Bone marrow (tissue), 2 donors: Measurements from ENCODE around the gene PAIP2B.
"Not testable (repeated sequence)": the region's sequence is repeated elsewhere in the genome, so short reads cannot be mapped to it uniquely, and the experiment has no call there.

Experiments
- DNase-seq, 2 donors: peaks; one replicate each; lab custom pipeline; 2025; lab: John Stamatoyannopoulos, UW

PAIP2B gene

DNA sequence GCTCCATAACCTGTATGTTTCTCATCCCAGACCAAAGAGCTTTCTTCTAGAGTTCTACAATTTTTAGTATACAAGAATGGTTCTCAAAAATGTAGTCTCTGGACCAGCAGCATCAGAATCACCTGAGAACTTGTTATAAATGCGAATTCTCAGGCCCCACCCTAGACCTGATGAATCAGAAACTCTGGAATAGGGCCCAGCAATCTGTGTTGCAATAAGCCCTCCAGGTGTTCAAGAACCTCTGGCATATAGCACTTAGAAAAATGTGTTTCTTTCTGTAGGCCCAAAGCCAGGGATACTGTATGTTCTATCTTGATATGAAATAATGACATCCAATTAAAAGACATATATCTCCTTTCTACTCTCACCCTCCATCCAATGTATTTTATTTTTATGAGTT is 10.4 kb downstream of the PAIP2B start:
- DNase-seq: no peak

DNA sequence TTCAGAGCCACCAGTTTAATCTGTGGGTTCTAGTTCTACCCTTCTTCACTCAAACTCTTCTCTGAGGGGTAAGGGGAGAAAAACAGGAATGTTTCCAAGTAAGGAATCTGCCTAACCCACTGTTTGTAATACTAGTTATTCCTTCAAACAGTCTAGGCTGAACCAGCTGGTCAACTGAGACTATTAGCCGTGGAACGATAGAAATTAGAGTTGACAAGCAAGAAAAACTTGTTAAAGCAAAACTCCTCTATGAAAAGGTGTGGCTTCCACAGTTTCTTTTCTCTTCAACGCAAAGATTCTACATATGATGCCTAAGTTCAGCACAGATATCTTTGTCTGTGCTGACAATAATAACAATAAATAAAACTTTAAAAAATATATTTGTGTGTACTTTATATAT is 11.5 kb downstream of the PAIP2B start:
- no peak for DNase-seq

DNA sequence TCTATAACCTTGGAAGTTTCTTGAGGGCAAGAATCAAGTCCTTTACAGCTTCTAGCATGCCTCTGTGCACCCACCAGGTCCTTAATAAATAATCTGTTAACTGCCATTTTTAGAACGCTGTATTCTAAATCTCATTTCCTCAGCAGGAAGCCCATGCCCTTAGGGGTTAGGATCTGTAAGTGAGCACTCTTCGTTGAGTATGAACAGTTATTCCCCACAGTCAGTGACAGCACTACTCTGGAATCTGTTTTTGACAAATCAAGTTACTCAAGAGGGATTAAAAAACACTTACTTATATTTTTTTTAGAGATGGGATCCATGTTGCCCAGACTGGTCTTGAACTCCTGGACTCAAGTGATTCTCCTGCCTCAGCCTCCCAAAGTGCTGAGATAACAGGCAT is 14.6 kb downstream of the PAIP2B start:
- no peak for DNase-seq

DNA sequence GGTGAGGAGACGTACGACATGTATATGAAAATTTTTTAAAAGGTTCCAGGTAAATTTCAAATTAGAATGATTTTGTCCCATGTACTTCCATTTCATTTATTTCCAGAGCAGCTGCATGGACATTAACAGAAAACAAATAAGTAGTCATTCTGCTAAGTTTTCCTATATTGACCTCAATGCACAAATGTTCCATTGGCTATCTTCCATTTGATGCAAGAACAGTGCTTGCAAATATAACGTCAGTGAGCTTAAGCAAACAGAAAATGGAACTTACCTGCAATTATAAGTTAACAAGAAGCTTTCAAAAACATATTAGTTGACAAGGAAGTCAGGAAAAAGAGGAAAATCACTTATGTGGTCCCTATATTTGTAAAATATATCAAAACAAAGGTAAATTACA is 16.6 kb downstream of the PAIP2B start:
- DNase-seq: no peak

DNA sequence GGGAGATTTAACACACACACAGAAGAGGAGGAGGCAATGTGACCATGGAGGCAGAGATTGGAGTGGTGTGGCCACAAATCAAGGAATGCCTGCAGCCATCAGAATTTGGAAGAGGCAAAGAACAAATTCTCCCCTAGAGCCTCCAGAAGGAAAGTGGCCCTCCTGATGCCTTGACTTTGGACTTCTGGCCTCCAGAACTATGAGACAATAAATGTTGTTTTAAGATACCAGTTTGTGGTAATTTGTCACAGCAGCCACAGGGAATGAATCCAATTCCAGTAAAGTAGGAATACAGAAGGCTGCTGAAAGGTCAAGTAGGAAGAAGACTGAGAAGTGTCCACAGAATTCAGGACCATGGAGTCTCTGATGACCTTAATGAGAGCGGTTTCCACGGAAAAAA is 18.1 kb downstream of the PAIP2B start:
- no peak for DNase-seq

DNA sequence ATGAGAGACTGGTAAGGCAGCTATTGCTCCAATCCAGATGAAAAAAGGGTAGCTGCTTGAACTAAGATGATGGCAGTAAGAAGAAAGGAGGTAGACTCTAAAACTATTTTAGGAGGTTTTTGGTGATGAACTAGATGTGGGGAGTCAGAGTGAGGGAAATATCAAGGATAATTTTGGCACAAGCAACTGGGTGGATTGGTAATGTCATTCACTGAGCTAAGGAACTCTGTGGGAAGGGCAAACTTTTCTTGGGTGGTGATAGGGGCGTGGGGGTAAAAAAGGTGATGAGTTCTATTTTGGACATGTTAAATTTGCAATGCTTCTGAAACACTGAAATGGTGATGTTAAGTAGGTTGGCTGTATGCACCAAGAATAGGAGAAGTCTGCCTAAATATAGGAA is 19.3 kb downstream of the PAIP2B start:
- no peak for DNase-seq

DNA sequence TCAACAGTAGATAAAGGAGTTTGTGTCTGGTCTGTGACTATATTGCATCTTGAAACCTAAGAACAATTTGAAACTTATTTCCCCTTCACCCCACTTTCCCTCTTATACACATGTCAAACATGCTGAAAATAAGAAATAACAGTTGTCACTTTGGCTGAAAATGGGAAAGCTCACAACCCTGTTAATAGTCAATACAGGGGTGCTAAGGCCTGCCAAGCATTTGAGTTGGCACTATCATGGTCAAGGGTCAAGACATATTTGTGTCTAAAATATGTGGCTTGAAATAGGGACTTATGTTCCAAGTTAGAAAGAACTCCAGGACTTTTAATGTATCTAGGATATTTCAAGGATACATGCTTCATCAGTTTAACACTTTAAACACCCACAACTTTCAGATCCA is 20.6 kb downstream of the PAIP2B start:
- DNase-seq: no peak

DNA sequence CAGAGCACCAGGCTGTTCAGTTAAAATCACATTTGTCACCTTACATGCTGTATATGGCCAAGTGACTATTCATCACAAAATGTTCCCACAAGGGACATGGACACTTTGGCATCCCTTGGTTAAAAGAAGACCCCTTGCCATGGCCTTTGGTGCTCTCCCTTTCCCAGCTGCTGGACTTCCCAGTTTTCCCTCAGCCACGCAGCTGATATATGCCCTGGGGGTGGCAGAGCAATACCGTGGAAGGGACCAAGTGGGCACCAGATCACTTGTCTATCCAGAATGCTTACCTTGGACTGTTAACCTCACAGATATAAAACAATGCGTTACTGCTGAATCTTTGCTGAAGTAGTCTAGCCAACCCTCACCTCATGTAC is 35.3 kb downstream of the PAIP2B start:
- DNase-seq: no peak

DNA sequence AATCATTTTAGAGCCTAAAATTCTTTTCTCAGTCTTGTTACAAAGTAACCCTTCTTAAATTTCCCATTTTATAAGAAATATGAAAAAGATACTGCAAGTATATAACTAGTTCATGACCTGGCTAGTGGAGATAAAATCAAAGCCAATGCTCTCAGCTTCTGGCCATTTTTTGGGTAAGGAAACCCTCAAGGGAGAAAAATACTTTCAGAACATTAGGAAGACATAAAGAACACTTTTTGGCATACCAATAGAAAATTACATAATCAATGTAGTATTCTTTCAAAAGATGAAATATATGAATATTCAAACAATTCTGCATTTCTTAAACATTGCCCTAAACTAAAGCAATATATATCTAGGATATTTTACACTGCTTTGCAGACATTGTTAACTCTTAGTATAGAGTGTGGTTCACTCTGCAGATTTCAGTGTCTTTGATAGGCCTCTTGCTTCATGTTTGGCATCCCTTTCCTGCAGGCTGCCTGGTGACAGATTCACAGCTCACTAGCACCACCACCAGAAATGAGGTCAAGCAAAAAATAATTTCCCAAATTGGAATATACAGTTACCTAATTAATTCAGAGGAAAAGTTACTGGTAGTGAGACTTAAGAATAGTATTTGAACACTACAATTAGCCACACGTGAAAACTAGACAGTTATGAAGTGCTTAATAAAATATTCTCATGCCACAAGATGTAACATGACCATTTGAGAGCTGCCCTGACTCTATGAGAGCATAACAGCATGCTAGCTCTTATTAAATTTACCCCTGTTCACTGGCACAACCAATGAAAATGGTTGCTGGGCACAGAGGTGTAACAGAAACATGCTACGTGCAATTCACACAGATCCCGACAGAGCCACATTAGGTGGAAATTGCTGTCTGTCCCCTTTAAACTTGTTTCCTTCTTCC is 36.0 kb downstream of the PAIP2B start:
- no peak for DNase-seq

DNA sequence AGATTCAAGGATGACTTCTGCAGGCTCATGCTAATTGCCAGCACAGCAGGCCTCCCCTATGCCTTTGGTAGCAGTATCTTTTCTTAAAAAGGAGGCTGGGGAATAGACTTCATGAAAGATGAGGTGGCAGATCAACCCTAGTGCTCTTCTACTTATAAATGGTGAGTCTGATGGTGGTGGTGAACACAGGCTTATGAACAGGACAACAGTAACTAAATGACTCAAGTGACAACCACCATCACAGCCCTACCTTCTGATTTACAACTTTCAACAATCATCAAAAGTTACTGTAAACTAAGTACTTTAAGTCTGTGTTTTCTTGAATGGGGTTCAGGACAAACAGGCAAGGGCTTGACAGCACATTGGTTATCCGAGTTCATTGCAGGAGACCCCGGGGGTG is 39.3 kb downstream of the PAIP2B start:
- DNase-seq: no peak

DNA sequence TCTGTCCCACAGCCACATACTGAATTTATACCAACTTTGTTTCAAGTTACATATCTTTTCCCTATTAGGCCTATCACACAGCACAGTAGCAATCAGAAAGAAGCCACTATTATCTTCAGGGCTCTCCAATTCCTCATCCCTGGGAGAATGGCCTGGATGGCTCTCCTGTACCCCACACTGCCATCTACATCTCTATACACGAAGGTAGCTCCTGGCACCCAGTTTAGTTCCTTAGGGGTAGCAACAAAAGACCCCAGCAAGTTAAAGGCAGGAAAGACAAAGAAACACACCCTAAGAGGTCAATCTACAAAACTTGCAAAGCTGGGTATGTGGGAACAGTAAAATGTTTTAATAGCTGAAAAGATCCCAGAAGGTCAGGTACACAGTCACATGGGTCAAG is 39.9 kb downstream of the PAIP2B start:
- DNase-seq: no peak

DNA sequence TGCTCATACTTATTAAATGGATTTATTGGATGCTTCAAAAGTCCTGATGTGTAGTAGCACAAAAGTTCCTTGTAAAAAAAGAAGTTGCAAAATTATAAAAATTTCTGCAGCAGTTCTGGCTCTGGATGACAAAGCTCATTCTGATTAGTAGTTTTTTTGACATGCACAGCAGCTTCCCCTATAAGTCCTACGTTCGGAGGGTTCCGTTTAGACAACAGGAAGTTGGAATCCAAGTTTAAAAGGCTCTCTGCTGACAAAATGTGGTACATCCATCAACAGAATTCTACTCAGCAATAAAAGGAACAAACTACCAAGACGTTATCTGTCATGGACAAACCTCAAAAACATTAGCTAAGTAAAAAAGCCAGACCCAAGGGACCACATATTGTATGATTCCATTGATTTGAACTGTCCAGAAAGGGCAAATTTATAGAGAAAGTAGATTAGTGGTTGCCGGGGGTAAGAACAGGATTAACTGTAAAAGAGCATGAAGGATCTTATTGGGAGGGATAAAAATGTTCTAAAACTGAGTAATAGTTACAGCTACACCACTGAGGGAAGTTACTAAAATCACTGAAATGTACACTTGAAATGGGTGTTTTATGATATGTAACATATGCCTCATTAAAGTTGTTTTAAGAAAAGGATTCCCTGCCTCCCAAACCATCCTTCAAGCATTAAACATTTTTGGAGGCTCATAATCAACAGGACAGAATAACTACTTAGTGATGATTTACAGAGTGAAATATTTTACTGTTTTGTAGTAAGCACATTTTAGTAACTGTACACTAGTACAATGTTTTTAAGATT is 43.4 kb downstream of the PAIP2B start:
- DNase-seq: not testable (repeated sequence)

DNA sequence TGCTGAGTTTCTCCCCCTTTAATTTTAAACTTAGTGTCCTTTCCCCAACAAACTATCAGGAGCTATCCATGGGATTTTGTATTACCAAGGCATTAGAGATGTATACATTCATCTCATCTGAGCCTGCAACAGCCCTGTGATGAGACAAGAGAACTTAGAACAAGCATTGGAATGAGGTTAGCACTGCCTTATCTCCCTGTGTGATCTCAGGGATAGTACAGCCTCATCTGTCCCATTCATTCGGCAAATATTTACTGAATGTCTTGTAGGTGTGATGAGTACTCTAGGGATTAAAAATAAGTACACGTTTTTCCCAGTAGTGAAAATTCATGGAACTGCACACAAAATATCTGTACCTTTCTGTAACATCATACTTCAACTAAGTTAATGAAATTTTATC is 45.6 kb downstream of the PAIP2B start:
- DNase-seq: no peak

DNA sequence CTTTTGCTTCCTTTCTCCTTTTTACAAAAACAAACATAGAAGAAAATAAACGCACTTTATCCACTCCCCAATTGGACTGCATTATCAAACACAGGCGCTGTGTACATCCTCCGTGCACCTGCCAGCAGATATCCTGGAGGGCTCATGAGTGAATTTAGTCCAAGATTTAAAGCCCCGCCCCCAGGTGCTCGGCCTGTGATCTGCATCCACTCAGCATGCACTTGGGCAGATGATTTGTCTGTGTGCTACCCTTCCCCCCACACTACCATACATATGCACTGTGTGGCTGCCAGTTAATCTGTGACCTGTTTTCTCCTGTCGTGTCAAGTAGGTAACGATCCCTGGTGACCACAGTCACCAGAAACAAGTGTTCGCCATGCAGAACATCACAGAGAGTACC is 48.1 kb downstream of the PAIP2B start:
- not testable (repeated sequence) for DNase-seq

DNA sequence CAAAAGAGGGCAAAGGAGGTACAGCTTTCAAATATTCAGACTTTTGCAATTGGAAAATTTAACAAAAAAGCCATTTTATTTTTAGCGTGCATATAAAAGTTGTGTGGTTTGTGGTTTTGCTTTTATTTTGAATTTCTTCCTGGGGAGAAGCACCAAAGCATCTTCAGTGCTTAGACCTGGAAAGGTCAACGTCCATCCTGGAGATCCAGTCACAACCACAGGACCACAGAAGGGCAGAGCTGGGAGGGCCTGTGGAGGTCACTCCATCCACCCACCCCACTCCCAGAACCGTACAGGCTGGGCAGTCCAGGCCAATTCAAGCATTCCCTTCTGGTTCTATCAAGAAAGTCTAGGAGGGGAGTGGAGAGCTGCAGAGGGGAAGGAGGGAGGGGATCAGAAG is 52.7 kb downstream of the PAIP2B start:
- DNase-seq: no peak

DNA sequence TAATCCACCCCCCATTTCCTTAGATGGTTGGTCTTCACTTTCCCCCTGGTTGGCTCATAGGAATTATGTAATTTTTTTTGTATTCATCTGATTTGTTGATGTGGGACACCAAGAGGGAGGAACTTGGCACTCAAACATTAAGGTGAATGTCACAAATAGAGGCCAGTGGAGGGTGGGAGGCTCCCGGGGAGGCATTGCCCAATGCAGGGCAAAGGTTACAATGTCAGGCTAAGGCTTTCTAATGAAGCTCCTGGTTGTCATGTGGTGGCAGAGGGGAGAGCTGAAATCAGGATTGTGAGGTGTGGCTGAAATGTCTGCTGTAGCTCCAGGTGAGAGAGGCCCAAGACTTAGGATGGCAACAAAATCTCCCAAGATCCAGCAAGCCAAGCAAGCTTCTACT is 53.8 kb downstream of the PAIP2B start:
- no peak for DNase-seq

DNA sequence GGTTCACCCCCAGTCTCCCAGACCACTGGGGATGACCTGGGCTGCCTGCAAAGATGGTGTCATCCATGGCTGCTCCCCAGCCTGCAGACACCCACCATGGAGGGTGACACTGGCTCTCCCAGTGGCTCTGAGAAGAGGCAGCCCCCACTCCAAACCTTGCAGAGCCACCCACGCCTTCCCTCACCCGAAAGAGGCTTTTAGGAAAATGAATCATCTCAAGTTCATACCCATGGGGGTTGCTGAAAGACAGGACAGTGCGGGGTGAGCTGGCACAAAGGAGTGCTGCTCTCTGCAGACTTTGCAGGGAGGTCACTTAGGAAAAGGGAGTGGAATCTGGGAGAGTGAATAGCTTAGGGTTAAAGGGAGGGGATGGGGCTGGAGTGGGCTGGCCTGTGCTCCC is 60.1 kb downstream of the PAIP2B start:
- DNase-seq: no peak

DNA sequence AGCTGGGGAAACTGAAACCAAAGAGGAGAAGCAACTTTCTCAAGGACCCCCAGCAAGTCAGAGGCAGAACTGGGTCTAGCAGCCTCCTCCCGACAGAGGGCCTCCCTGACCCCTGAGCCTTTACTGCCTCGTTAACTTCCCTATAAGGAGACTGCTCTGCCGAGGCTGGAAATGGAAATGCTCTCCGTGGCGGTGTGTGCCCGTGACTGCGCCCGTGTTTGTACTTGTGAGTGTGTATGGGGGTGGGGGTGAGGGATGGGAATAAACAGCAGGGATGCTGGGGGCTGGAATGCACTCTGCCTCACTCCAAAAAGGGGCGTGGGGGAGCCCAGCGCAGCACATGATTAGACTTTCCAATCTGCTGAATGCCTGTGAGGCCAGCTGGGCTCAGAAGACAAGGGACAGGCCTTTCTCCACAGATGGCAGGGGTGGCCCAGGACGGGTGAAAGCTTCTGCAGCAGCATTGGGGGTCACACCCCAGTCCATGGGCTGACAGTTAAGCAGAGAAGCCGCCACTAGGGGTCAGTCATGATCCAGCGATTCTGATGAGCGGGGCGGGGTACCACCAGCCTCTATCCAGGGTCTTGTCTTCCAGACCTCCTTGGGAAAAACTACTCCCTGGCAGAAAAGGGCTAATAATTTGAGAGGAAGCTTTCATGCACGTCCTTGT is 69.6 kb downstream of the PAIP2B start:
- DNase-seq: peak in 1 of 2 donors; percentile 26

DNA sequence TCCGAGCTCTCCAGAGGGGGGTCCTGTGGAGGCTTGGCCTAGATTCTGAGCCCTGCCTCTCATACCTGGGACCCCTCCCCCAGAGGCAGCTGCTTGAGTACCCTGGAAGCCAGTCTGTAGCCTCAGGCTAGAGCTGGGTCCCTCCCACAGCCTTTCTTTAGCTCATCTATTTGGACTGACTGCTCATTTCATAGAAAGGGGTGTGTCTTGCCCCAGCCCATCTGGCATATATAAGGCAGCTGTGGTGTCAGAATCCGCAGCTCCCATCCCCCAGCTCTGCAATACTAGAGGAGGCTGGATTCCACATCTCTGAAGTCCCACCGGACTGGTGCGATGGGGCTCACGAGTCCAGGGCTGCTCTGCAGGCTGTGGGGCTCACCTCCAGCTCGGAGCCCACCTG is 70.3 kb downstream of the PAIP2B start:
- DNase-seq: no peak

DNA sequence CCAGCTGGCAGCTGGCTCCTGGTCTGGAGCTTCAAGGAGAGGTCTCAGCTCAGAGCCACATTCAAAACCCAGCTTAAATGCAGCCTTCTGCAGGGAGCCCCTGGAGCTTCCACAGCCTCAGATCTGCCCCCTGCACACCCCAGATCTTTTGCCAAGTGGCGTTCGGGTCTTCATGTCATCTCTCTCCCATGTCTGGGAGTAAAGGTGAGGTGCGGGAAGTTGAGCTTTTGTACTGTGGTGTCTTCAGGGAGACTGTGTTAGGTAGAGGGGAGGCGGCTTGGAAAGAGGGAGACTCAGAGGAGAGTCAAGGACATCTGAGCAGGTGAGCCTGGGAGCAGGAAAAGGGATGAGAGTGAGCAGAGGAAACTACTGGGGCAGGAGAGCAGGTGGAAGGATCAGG is 71.1 kb downstream of the PAIP2B start:
- no peak for DNase-seq

DNA sequence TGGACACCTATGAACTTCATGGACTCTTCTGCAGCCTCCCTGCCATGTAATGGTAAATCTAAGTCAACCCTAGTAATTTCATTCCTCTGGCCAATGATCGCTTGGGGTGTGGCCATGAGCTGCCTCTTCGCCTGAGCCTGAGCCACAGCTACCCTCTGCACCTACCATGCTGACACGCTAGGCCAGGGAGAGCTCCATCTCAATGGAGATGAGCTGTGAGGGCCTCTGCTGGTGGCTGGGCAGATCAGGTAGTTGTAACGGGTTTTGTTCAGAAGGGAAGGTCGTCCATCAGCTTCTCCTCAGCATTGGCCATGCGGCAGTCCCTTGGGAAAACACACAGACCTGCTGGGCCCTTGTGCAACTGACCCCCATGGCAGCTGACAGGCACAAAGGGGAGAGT is 72.1 kb downstream of the PAIP2B start:
- no peak for DNase-seq

DNA sequence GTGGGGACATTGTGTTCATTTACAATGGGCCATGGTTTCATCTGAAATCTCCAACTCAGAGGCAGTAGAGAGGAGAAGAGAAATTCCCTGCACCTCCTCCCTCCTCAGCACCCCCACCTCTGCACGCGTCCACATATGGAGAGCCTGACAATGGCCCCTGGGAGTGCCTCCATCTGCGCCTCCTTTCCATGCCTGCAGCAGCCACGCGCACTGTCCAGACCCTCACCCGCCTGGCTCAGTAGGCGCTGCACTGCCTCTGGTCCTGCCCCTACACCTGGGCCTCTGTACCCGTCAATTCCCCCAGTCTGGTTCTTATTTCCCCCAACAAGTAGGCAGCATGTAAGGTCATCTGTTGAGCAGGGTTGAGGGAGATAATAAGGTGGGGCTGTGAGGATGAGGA is 72.6 kb downstream of the PAIP2B start:
- DNase-seq: no peak
